HG02852 (cell line): Measurements from ENCODE around the gene TFB2M.
"Not testable (repeated sequence)": the region's sequence is repeated elsewhere in the genome, so short reads cannot be mapped to it uniquely, and the experiment has no call there.

ENCODE experiments used
- ATAC-seq: cut with Tn5 transposase; IDR thresholded peaks from one replicate; pipeline ENCODE4 v1.9.1; 2021; ENCODE audit warnings: mild to moderate bottlenecking, moderate library complexity; ENCODE audit not compliant: unreplicated experiment

Gene TFB2M

GRCh38 chr1:246583448-246584185 lies 17.6 kb upstream of the TFB2M start:
- no peak for ATAC-seq

- ATAC-seq: no peak
Measured at GRCh38 chr1:246583056-246583440, 17.0 kb upstream of the TFB2M start.

- no peak for ATAC-seq
Measured at GRCh38 chr1:246582301-246583055, 16.4 kb upstream of the TFB2M start.

GRCh38 chr1:246580497-246581370 lies 14.7 kb upstream of the TFB2M start:
- no peak for ATAC-seq

GRCh38 chr1:246579818-246580217 lies 13.8 kb upstream of the TFB2M start:
- peak; percentile 85 for ATAC-seq

GRCh38 chr1:246577720-246578106 lies 11.7 kb upstream of the TFB2M start:
- ATAC-seq: no peak

- ATAC-seq: no peak
Measured at GRCh38 chr1:246577082-246577719, 11.1 kb upstream of the TFB2M start.

- no peak for ATAC-seq
Measured at GRCh38 chr1:246576709-246577032, 10.6 kb upstream of the TFB2M start.

GRCh38 chr1:246573491-246573890 lies 7.4 kb upstream of the TFB2M start:
- ATAC-seq: no peak

GRCh38 chr1:246572785-246573184 lies 6.7 kb upstream of the TFB2M start:
- no peak for ATAC-seq

GRCh38 chr1:246571953-246572352 lies 5.9 kb upstream of the TFB2M start:
- ATAC-seq: no peak

GRCh38 chr1:246571309-246571708 lies 5.2 kb upstream of the TFB2M start:
- ATAC-seq: not testable (repeated sequence)

- no peak for ATAC-seq
Measured at GRCh38 chr1:246569248-246570238, 3.5 kb upstream of the TFB2M start.

GRCh38 chr1:246567646-246568235 lies 1.7 kb upstream of the TFB2M start:
- ATAC-seq: no peak

- peak; percentile 25 for ATAC-seq
Measured at GRCh38 chr1:246566813-246567645, 968 bp upstream of the TFB2M start.

- peak; percentile 0 for ATAC-seq
Measured at GRCh38 chr1:246565751-246566127, 322 bp downstream of the TFB2M start.

- no peak for ATAC-seq
Measured at GRCh38 chr1:246564839-246565750, 966 bp downstream of the TFB2M start.

GRCh38 chr1:246560833-246561232 lies 5.2 kb downstream of the TFB2M start:
- ATAC-seq: not testable (repeated sequence)
